GM06990 (cell line): ENCODE data around the gene DNAH17.

Experiments used
- DNase-seq: peaks from one replicate; pipeline ENCODE4 v3.0.0-alpha.2; 2011; ENCODE audit not compliant: insufficient read length; ENCODE audit errors: extremely low read depth
- H3K27me3 ChIP-seq: replicated peaks from 2 replicates; pipeline ENCODE4 v1.6.0; 2011; ENCODE audit warnings: low read length; ENCODE audit not compliant: control insufficient read depth, insufficient read depth
- H3K36me3 ChIP-seq: 2 replicates; pipeline ENCODE4 v1.5.1; 2011; ENCODE audit warnings: low read length; ENCODE audit not compliant: control insufficient read depth, insufficient read depth
- H3K4me3 ChIP-seq: replicated peaks from 2 replicates; pipeline ENCODE4 v1.5.1; 2011; ENCODE audit warnings: low read depth, mild to moderate bottlenecking, control low read depth, low read length
- TF ChIP-seq, protein P1 (sequence below): IDR thresholded peaks from 2 replicates; pipeline ENCODE4 v1.5.1; 2011; ENCODE audit warnings: low read length, control low read depth, mild to moderate bottlenecking, inconsistent platforms; ENCODE audit not compliant: insufficient read depth, poor library complexity, severe bottlenecking

Gene DNAH17

DNA sequence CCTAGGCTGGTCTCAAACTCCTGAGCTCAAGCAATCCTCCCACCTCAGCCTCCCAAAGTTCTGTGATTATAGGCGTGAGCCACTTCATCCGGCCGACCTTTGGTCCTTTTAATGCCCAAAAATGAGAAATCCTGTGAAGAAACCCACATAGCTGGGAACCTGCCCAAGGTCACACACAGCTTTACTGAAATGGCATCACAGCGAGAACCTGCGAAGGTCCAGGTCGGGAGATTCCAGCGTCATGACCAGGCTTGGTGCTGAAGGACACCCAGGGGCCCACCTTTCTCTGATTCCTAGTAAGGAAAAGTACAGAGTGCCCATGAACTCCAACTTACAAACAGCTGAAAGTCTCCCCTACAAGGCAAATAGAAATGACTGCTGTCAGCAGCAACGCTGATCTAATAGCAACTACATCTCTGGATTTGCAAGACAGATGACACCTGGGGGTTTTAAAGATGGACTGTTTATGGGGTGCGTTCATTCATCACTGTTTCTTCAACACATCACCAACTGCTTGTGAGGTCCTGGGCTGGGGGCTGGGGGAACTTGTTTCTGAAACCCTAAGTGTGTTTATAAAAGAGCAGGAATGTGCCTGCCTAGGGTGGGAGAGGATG lies 24.5 kb upstream of the DNAH17 start:
- Histone ChIP-seq H3K4me3 (no peak overlapping the region), H3K36me3 (no peaks in the 10 kb centered on the region), H3K27me3 (no peaks in the 10 kb centered on the region)
- TF ChIP-seq, protein P1, sequence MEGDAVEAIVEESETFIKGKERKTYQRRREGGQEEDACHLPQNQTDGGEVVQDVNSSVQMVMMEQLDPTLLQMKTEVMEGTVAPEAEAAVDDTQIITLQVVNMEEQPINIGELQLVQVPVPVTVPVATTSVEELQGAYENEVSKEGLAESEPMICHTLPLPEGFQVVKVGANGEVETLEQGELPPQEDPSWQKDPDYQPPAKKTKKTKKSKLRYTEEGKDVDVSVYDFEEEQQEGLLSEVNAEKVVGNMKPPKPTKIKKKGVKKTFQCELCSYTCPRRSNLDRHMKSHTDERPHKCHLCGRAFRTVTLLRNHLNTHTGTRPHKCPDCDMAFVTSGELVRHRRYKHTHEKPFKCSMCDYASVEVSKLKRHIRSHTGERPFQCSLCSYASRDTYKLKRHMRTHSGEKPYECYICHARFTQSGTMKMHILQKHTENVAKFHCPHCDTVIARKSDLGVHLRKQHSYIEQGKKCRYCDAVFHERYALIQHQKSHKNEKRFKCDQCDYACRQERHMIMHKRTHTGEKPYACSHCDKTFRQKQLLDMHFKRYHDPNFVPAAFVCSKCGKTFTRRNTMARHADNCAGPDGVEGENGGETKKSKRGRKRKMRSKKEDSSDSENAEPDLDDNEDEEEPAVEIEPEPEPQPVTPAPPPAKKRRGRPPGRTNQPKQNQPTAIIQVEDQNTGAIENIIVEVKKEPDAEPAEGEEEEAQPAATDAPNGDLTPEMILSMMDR = no peak
- no peak for DNase-seq

DNA sequence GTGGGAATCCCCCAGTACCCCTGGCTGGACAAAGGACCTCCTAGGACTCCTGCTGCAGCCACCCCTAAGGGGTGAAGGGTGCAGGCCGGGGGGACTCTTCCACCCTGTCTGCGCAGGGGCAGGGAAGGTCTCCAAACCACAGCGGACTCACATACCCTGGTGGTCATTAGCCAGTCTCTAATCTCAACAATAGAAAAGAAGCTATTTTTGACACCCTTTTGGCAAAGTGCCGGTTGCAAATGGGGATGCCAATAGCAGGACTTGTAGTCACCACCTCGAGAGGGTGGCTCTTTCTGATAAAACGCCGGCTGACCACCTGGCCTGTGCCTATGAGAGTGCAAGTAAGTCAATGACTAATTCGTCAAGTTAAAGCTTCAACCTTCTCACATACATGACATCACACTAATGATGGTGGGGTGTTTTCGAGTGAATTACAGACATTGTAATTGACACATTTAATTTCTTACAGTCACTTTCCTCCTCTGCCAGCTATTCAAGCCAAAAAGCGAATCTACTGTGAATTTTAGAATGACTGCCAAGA lies 23.1 kb upstream of the DNAH17 start:
- TF ChIP-seq, protein P1 = no peak
- DNase-seq = no peak
- Histone ChIP-seq H3K27me3 (no peaks in the 10 kb centered on the region), H3K4me3 (no peak overlapping the region), H3K36me3 (no peaks in the 10 kb centered on the region)

DNA sequence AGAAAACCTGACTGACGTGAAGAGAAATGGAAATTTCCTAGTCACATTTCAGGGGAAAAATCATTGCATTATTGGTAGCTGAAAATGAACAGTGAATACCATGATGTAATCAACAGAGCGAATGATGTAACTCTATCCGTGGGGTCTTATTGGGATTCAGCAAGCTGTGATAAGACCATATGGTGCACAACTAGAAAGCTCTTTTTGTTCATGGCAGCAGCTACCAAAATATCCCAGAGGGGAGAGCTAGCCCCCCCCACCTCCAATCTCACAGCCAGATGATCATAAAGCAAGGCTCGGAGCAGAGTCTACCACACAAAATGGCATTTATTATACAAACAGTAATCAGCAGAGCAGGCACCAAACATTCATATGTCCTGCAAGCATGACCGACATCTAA lies 22.2 kb upstream of the DNAH17 start:
- TF ChIP-seq, protein P1 = no peak
- Histone ChIP-seq H3K36me3 (no peaks in the 10 kb centered on the region), H3K4me3 (no peak overlapping the region), H3K27me3 (no peaks in the 10 kb centered on the region)
- no peak for DNase-seq

DNA sequence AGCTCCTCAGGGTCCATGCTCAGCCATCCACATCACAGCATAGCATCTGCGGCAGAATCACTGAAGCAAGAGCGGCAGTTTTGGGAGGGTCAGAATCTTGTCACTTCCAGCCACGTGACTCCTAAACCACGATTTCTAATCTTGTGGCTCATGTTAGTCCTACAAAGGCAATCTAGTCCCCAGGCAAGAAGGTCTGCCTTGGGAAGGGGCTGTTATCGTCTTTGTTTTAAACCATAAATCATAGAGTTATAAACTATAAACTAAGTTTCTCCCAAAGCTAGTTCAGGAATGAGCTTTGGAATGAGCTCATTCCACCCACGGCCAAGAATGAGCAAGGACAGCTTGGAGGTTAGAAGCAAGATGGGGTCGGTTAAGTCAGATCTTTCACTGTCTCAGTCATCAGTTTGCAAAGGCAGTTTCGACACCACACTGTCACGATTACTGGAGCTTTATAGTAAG lies 20.8 kb upstream of the DNAH17 start:
- DNase-seq = no peak
- Histone ChIP-seq H3K4me3 (no peak overlapping the region), H3K27me3 (no peaks in the 10 kb centered on the region), H3K36me3 (no peaks in the 10 kb centered on the region)
- TF ChIP-seq, protein P1 = no peak

DNA sequence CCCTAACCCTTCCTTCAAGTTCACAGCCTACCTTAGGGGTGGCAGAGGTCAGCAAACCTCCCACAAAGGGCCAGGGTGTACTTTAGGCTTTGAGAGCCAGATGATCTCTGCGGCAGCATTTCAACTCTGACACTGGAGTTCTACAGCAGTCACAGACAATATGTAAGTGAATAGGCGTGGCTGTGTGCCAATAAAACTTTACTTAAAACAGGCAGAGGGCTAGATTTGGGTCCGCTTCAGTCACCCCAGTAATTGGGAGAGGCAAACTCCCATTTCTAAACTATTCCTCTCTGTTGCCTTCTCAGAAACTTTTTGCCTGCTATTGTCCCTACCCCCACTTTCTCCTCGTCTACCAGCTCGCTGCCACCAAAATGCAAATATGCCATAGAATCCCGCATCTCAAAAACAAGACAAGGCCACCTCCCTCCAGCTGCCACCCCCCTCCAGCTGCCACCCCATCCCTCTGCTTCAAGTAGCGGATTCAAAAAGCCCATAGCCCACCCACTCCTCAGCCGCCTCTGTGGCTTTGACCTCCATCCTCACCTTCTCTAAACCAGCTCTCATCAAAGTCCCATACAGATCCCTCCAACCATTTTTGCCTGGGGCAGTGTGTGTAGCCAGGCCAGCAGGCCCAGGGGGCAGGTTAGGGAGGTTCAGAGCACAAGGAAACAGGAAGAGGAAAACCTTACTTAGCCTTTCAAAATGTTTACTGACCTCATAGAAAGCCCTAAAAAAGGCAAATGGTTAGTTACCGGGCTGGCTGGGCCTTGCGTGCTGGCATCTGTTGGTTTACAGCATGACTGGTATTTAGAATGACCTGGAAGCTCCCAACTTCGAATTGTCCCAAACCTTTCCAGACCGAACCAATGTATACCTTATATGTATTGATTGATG lies 19.9 kb upstream of the DNAH17 start:
- no peak for DNase-seq
- H3K27me3 ChIP-seq = no peaks in the 10 kb centered on the region; the same call in 1 of the 2 replicates
- TF ChIP-seq, protein P1 = no peak
- no peaks in the 10 kb centered on the region for H3K36me3 ChIP-seq
- no peak overlapping the region for H3K4me3 ChIP-seq
